ENCODE results near the gene CNPY2.
"Not testable (repeated sequence)": the region's sequence is repeated elsewhere in the genome, so short reads cannot be mapped to it uniquely, and the experiment has no call there.

Gene CNPY2

GRCh38 chr12:56262955-56263354, 52.8 kb downstream of the CNPY2 start:
- H3K27ac ChIP-seq (ENCODE audit: low read length); H4K20me1 ChIP-seq (ENCODE audit: insufficient read depth, low read length); H3K27me3 ChIP-seq (ENCODE audit: insufficient read depth, low read length, poor library complexity); ATAC-seq (ENCODE audit: insufficient read depth, low read depth); DNase-seq; H3K36me3 ChIP-seq (ENCODE audit: insufficient read depth, low read length); H3K4me3 ChIP-seq (ENCODE audit: low read depth in 1 of 2, low read length in 2 of 2); H3K9me3 ChIP-seq (ENCODE audit: insufficient read depth, low read length, severe bottlenecking); H3K4me2 ChIP-seq (ENCODE audit: insufficient read depth, low read length); H3K9ac ChIP-seq (ENCODE audit: low read depth, low read length); H3K79me2 ChIP-seq (ENCODE audit: insufficient read depth, low read length); H2AFZ ChIP-seq (ENCODE audit: low read depth, low read length): not testable (repeated sequence)
- TF ChIP-seq CTCF (IDR thresholded peaks at IDR 0.05; ENCODE audit: borderline replicate concordance, extremely low read depth, low read length, poor library complexity, severe bottlenecking): peak; percentile 23
- peaks cover 30% of the 10 kb centered on the region for H3K4me1 ChIP-seq (ENCODE audit: insufficient read depth, low read length)

- H3K79me2 ChIP-seq (ENCODE audit: insufficient read depth, low read length): peaks cover 15% of the 10 kb centered on the region
- H3K4me3 ChIP-seq (ENCODE audit: low read depth in 1 of 2, low read length in 2 of 2): no peak overlapping the region
- ATAC-seq (ENCODE audit: insufficient read depth, low read depth): no peak
- no peak overlapping the region for H3K4me2 ChIP-seq (ENCODE audit: insufficient read depth, low read length)
- H3K4me1 ChIP-seq (ENCODE audit: insufficient read depth, low read length): peaks cover 30% of the 10 kb centered on the region
- peaks cover 12% of the 10 kb centered on the region for H3K36me3 ChIP-seq (ENCODE audit: insufficient read depth, low read length)
- no peaks in the 10 kb centered on the region for H3K9me3 ChIP-seq (ENCODE audit: insufficient read depth, low read length, severe bottlenecking)
- no peaks in the 10 kb centered on the region for H3K27me3 ChIP-seq (ENCODE audit: insufficient read depth, low read length, poor library complexity)
- peaks cover 7% of the 10 kb centered on the region; the same call in 1 of the 2 replicates for H4K20me1 ChIP-seq (ENCODE audit: insufficient read depth, low read length)
- no peak overlapping the region for H2AFZ ChIP-seq (ENCODE audit: low read depth, low read length)
- H3K27ac ChIP-seq (ENCODE audit: low read length): no peak overlapping the region
- no peak overlapping the region for H3K9ac ChIP-seq (ENCODE audit: low read depth, low read length)
- DNase-seq: no peak
- no peak for TF ChIP-seq EZH2 (IDR thresholded peaks at IDR 0.05; ENCODE audit: borderline replicate concordance, low read depth, low read length, severe bottlenecking)
- TF ChIP-seq CTCF (IDR thresholded peaks at IDR 0.05; ENCODE audit: borderline replicate concordance, extremely low read depth, low read length, poor library complexity, severe bottlenecking): no peak
These were observed 54.1 kb downstream of the CNPY2 start for GRCh38 chr12:56261503-56262232.

GRCh38 chr12:56260921-56261320, 54.9 kb downstream of the CNPY2 start:
- TF ChIP-seq EZH2 (IDR thresholded peaks at IDR 0.05; ENCODE audit: borderline replicate concordance, low read depth, low read length, severe bottlenecking) (no peak), CTCF (IDR thresholded peaks at IDR 0.05; ENCODE audit: borderline replicate concordance, extremely low read depth, low read length, poor library complexity, severe bottlenecking) (no peak)

More at GRCh38 chr12:56260921-56261320, 54.9 kb downstream of the CNPY2 start:
- Histone ChIP-seq H3K27me3 (ENCODE audit: insufficient read depth, low read length, poor library complexity) (no peaks in the 10 kb centered on the region), H3K4me3 (ENCODE audit: low read depth in 1 of 2, low read length in 2 of 2) (no peak overlapping the region), H3K4me2 (ENCODE audit: insufficient read depth, low read length) (no peak overlapping the region), H3K36me3 (ENCODE audit: insufficient read depth, low read length) (peaks cover 20% of the 10 kb centered on the region), H3K9ac (ENCODE audit: low read depth, low read length) (no peak overlapping the region), H2AFZ (ENCODE audit: low read depth, low read length) (no peak overlapping the region), H3K4me1 (ENCODE audit: insufficient read depth, low read length) (peaks cover 31% of the 10 kb centered on the region), H3K79me2 (ENCODE audit: insufficient read depth, low read length) (peaks cover 22% of the 10 kb centered on the region), H4K20me1 (ENCODE audit: insufficient read depth, low read length) (peaks cover 10% of the 10 kb centered on the region; the same call in 1 of the 2 replicates), H3K27ac (ENCODE audit: low read length) (no peak overlapping the region), H3K9me3 (ENCODE audit: insufficient read depth, low read length, severe bottlenecking) (no peaks in the 10 kb centered on the region)
- DNase-seq (no peak), ATAC-seq (ENCODE audit: insufficient read depth, low read depth) (no peak)

Measured in DND-41 (cell line).